HCT116 (cell line): ENCODE data around the gene ESRRB. TPM values are rescaled to one million over a fixed set of nuclear protein-coding genes. Genes with fewer than 3 reads are reported as not detected.

Experiments used
- ATAC-seq: fragments of 200-7000 bp; cut with Tn5 transposase; 2 replicates; pipeline ENCODE4 v1.9.1; 2020; ENCODE audit warnings: mild to moderate bottlenecking, moderate library complexity
- BruUV-seq: library from RNA; stranded (reverse); fragments of 400-500 nt; replicated peaks from 2 replicates; lab custom pipeline; 2021; lab: Mats Ljungman, UMichigan
- CTCF ChIA-PET: fragments of 300-600 bp; sonication (Branson Sonifier 250); formaldehyde crosslinking; loops from one replicate; lab custom pipeline; 2021; ENCODE audit warnings: antibody characterized with exemption; lab: Charles Lee
- POLR2A ChIA-PET: fragments of 300-600, 350-600 bp; sonication (Branson Sonifier 250); formaldehyde crosslinking; loops from one replicate; lab custom pipeline; 2021; ENCODE audit warnings: antibody characterized with exemption; lab: Charles Lee
- RAD21 ChIA-PET, 2 experiments: fragments of 300-600 bp; sonication (Branson Sonifier 250); formaldehyde crosslinking; loops; one replicate each; lab custom pipeline; 2023; ENCODE audit warnings: low total read pairs in 2 of 2; ENCODE audit not compliant: uncharacterized antibody in 2 of 2, unreplicated experiment in 2 of 2, low non-redundant PET in 1 of 2; lab: Charles Lee
- DNase-seq: peaks from one replicate; pipeline ENCODE4 v3.0.0-alpha.2; 2010; ENCODE audit warnings: low read depth, low spot score
- H2AFZ ChIP-seq: fragments of 200-600 bp; shearing (Covaris generic), sonication (generic); 2 replicates; pipeline ENCODE4 v1.6.1; 2017; ENCODE audit warnings: low read depth, mixed run types, mixed read lengths, antibody characterized with exemption, low read length; ENCODE audit not compliant: poor library complexity, severe bottlenecking
- H3K27ac ChIP-seq: 2 replicates; pipeline ENCODE4 v1.5.1; 2012; ENCODE audit warnings: low read depth, low read length
- H3K27me3 ChIP-seq: fragments of 200-600 bp; sonication (generic); 2 replicates; pipeline ENCODE4 v1.6.1; 2016; ENCODE audit warnings: mixed run types, low read length, mixed read lengths; ENCODE audit not compliant: insufficient read depth
- H3K36me3 ChIP-seq, 2 experiments: fragments of 200-500 bp in 1 of 2; fragments of 200-600 bp in 1 of 2; sonication (Bioruptor generic) in 1 of 2; sonication (generic) in 1 of 2; 2 replicates each; pipeline versions ENCODE4 v1.5.1 to v1.6.1; 2014 to 2016; ENCODE audit warnings: low read length in 2 of 2, inconsistent platforms in 1 of 2, mixed read lengths in 1 of 2, mixed run types in 1 of 2; ENCODE audit not compliant: insufficient read depth in 2 of 2, control insufficient read depth in 1 of 2
- H3K4me1 ChIP-seq, 2 experiments: fragments of 200-600 bp in 1 of 2; sonication (generic) in 1 of 2; 2 replicates each; pipeline versions ENCODE4 v1.5.1 to v1.6.1; 2012 to 2017; ENCODE audit warnings: low read length in 2 of 2, inconsistent platforms in 1 of 2, mild to moderate bottlenecking in 1 of 2, mixed read lengths in 1 of 2, mixed run types in 1 of 2, moderate library complexity in 1 of 2; ENCODE audit not compliant: insufficient read depth in 2 of 2, control insufficient read depth in 1 of 2
- H3K4me2 ChIP-seq: fragments of 200-600 bp; sonication (generic); 2 replicates; pipeline ENCODE4 v1.6.1; 2017; ENCODE audit warnings: mixed run types, low read length, mixed read lengths
- H3K4me3 ChIP-seq, 2 experiments: fragments of 200-600 bp in 1 of 2; sonication (generic) in 1 of 2; replicated peaks in 1 of 2; 2 replicates each; pipeline ENCODE4 v1.5.1; 2011 to 2016; ENCODE audit warnings: low read length in 2 of 2, control low read depth in 1 of 2, low read depth in 1 of 2, mild to moderate bottlenecking in 1 of 2, mixed read lengths in 1 of 2, mixed run types in 1 of 2
- H3K79me2 ChIP-seq: fragments of 200-600 bp; sonication (generic); 2 replicates; pipeline ENCODE4 v1.6.1; 2017; ENCODE audit warnings: mild to moderate bottlenecking, mixed run types, low read length, moderate library complexity, mixed read lengths; ENCODE audit not compliant: insufficient read depth
- H3K9ac ChIP-seq: fragments of 200-600 bp; sonication (generic); 2 replicates; pipeline ENCODE4 v1.6.1; 2016; ENCODE audit warnings: low read length, mixed read lengths
- H3K9me2 ChIP-seq: fragments of 200-600 bp; sonication (generic), shearing (Covaris generic); 2 replicates; pipeline ENCODE4 v1.6.1; 2017; ENCODE audit warnings: mixed run types, mild to moderate bottlenecking, moderate library complexity; ENCODE audit not compliant: insufficient read depth
- H3K9me3 ChIP-seq, 2 experiments: fragments of 200-500 bp in 1 of 2; fragments of 200-600 bp in 1 of 2; sonication (Bioruptor generic) in 1 of 2; sonication (generic) in 1 of 2; 2 replicates each; pipeline ENCODE4 v1.6.1; 2014 to 2017; ENCODE audit warnings: low read length in 2 of 2, mixed read lengths in 2 of 2, inconsistent platforms in 1 of 2, low read depth in 1 of 2, mild to moderate bottlenecking in 1 of 2, mixed run types in 1 of 2, moderate library complexity in 1 of 2; ENCODE audit not compliant: control insufficient read depth in 1 of 2, insufficient read depth in 1 of 2
- H4K20me1 ChIP-seq: fragments of 200-600 bp; sonication (generic), shearing (Covaris generic); 2 replicates; pipeline ENCODE4 v1.6.1; 2017; ENCODE audit warnings: mixed run types, mild to moderate bottlenecking, moderate library complexity; ENCODE audit not compliant: insufficient read depth
- EZH2 ChIP-seq: fragments of 200-600 bp; sonication (generic); IDR thresholded peaks from 2 replicates; pipeline ENCODE4 v1.6.1; 2017; ENCODE audit warnings: antibody characterized with exemption, mixed run types
- EZH2phosphoT487 ChIP-seq: fragments of 200-600 bp; IDR thresholded peaks from 2 replicates; pipeline ENCODE4 v1.6.1; 2018; ENCODE audit warnings: antibody characterized with exemption, borderline replicate concordance
- JUND ChIP-seq: IDR thresholded peaks from 2 replicates; pipeline ENCODE4 v1.6.1; 2012
- POLR2AphosphoS5 ChIP-seq: IDR thresholded peaks from 2 replicates; pipeline ENCODE4 v1.6.1; 2011; ENCODE audit warnings: mild to moderate bottlenecking, low read depth, low read length, moderate library complexity
- SIN3A ChIP-seq: IDR thresholded peaks from 2 replicates; pipeline ENCODE4 v1.6.1; 2012; ENCODE audit warnings: low read depth
- TCF7L2 ChIP-seq: IDR thresholded peaks from 2 replicates; pipeline ENCODE4 v1.7.0; 2011; ENCODE audit warnings: borderline replicate concordance, inconsistent platforms; ENCODE audit not compliant: insufficient read depth, insufficient read length; ENCODE audit errors: extremely low read depth
- YY1 ChIP-seq: IDR thresholded peaks from 2 replicates; pipeline ENCODE4 v1.6.1; 2011; ENCODE audit warnings: low read length, low read depth, moderate library complexity, mild to moderate bottlenecking; ENCODE audit not compliant: insufficient replicate concordance; ENCODE audit errors: extremely low read depth
- intact Hi-C: fragments of 100-400 bp; cut with micrococcal nuclease; formaldehyde crosslinking; loops from 2 replicates; pipeline ENCODE4 v1.10.0; 2022
- total RNA-seq: library from RNA; stranded (reverse); gene quantifications from one replicate; pipeline ENCODE4 v1.2.1, GENCODE V29; 2021; ENCODE audit not compliant: unreplicated experiment
- TF ChIP-seq, protein P1 (sequence below): IDR thresholded peaks from 2 replicates; pipeline ENCODE4 v1.6.1; 2012; ENCODE audit warnings: low read depth
- TF ChIP-seq, protein P2 (sequence below): IDR thresholded peaks from 2 replicates; pipeline ENCODE4 v1.6.1; 2012

The ESRRB gene
- total RNA-seq, 1 experiment from 2014 or later: 1.9 TPM

DNA sequence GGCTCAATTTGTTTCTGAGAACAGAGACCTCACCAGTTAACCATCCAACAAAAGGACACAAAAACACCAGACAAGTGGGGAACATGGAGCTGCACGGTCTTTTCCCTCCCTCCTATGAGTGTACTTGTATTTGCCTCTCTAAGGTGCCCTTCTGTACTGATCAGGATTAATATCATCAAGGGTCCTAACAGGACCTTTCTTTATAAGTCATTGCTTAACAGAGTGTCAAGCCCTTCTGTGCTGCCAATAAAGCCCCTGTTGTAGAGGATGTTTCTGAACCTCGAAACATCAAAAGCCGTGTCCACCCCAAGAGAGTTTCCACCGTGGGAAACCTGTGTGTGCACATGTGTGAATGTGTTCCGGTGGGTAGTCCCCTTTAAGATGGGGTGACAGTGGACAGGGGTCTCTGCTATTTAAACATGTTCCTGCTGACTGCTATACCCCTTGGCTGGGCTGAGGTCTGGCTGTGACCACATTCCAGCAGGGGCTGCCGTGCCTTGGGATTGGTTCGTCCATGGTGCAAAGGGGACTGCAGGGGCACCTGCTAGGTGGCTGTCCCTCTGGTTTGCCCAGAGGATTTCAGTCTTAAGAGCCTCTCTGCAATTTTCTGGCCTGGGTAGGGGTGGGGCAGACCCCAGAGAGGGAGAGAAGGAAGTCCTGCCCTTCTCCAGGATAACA, 6.0 kb downstream of the ESRRB start:
- no peak overlapping the region for H3K4me2 ChIP-seq
- BruUV-seq: no TSS peak
- peaks cover 5 to 9% of the 10 kb centered on the region in 2 experiments; a peak in 3 of 4 replicates for H3K4me1 ChIP-seq
- no peak for ATAC-seq
- no peaks in the 10 kb centered on the region for H3K79me2 ChIP-seq
- no peaks in the 10 kb centered on the region for H3K36me3 ChIP-seq
- RAD21 ChIA-PET: no interaction called here
- no peak overlapping the region for H2AFZ ChIP-seq
- TF ChIP-seq TCF7L2 (no peak), POLR2AphosphoS5 (no peak), JUND (no peak), EZH2phosphoT487 (peak; percentile 96; the same call in 1 of the 2 replicates), YY1 (no peak), EZH2 (peak; percentile 86), SIN3A (no peak)
- TF ChIP-seq, protein P1, sequence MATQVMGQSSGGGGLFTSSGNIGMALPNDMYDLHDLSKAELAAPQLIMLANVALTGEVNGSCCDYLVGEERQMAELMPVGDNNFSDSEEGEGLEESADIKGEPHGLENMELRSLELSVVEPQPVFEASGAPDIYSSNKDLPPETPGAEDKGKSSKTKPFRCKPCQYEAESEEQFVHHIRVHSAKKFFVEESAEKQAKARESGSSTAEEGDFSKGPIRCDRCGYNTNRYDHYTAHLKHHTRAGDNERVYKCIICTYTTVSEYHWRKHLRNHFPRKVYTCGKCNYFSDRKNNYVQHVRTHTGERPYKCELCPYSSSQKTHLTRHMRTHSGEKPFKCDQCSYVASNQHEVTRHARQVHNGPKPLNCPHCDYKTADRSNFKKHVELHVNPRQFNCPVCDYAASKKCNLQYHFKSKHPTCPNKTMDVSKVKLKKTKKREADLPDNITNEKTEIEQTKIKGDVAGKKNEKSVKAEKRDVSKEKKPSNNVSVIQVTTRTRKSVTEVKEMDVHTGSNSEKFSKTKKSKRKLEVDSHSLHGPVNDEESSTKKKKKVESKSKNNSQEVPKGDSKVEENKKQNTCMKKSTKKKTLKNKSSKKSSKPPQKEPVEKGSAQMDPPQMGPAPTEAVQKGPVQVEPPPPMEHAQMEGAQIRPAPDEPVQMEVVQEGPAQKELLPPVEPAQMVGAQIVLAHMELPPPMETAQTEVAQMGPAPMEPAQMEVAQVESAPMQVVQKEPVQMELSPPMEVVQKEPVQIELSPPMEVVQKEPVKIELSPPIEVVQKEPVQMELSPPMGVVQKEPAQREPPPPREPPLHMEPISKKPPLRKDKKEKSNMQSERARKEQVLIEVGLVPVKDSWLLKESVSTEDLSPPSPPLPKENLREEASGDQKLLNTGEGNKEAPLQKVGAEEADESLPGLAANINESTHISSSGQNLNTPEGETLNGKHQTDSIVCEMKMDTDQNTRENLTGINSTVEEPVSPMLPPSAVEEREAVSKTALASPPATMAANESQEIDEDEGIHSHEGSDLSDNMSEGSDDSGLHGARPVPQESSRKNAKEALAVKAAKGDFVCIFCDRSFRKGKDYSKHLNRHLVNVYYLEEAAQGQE: no peak
- TF ChIP-seq, protein P2, sequence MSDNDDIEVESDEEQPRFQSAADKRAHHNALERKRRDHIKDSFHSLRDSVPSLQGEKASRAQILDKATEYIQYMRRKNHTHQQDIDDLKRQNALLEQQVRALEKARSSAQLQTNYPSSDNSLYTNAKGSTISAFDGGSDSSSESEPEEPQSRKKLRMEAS: no peak
- TF ChIP-seq, all 23 proteins: peak for 2
- CTCF ChIA-PET: no interaction called here
- Histone ChIP-seq H3K27me3 (peaks cover 75% of the 10 kb centered on the region), H3K9ac (no peak overlapping the region), H3K27ac (no peak overlapping the region), H3K9me3 (no peaks in the 10 kb centered on the region), H4K20me1 (no peaks in the 10 kb centered on the region), H3K9me2 (no peaks in the 10 kb centered on the region), H3K4me3 (no peak overlapping the region)
- intact Hi-C loops: no loop called here
- DNase-seq: no peak
- POLR2A ChIA-PET: no interaction called here
